CD4-positive, alpha-beta T cell (primary cell): ENCODE results near the gene CRYAA. TPM values are rescaled to one million over a fixed set of nuclear protein-coding genes. Genes with fewer than 3 reads are reported as not detected.
A peak's percentile ranks its signal among the peaks of the same experiment; 100 is the strongest.

Source experiments
- ATAC-seq: fragments of 200-7000 bp; cut with Tn5 transposase; one replicate; pipeline ENCODE4 v1.10.0; 2022; ENCODE audit warnings: mild to moderate bottlenecking; ENCODE audit not compliant: poor library complexity
- CTCF ChIA-PET: fragments of 350-600 bp; sonication (Branson Sonifier 250); formaldehyde crosslinking; loops from one replicate; lab custom pipeline; 2021; ENCODE audit warnings: antibody characterized with exemption, inconsistent platforms; lab: Charles Lee
- POLR2A ChIA-PET: fragments of 350-600 bp; sonication (Branson Sonifier 250); formaldehyde crosslinking; loops from one replicate; lab custom pipeline; 2021; ENCODE audit warnings: antibody characterized with exemption, inconsistent platforms; lab: Charles Lee
- DNase-seq, 14 experiments: peaks; one replicate each; pipeline ENCODE4 v3.0.0-alpha.2; 2013 to 2020; ENCODE audit warnings: mixed read lengths in 2 of 14
- H3K27ac ChIP-seq, 2 donors: one replicate each; pipeline versions ENCODE4 v1.5.1 to v1.7.0; 2013; ENCODE audit warnings: low read length in 2 of 2, low read depth in 1 of 2, mild to moderate bottlenecking in 1 of 2
- H3K27me3 ChIP-seq, 2 experiments: 1 replicate in 1 of 2; 2 replicates in 1 of 2; pipeline versions ENCODE4 v1.6.1 to v1.7.0; 2013; ENCODE audit warnings: low read length in 2 of 2, control low read depth in 1 of 2, mild to moderate bottlenecking in 1 of 2, moderate library complexity in 1 of 2; ENCODE audit not compliant: insufficient read depth in 2 of 2, control insufficient read depth in 1 of 2
- H3K36me3 ChIP-seq: one replicate; pipeline ENCODE4 v1.6.1; 2013; ENCODE audit warnings: low read length, control low read depth; ENCODE audit not compliant: insufficient read depth
- H3K4me1 ChIP-seq: one replicate; pipeline ENCODE4 v1.6.1; 2013; ENCODE audit warnings: low read length, control low read depth; ENCODE audit not compliant: insufficient read depth
- H3K4me3 ChIP-seq: one replicate; pipeline ENCODE4 v1.5.1; 2013; ENCODE audit warnings: mild to moderate bottlenecking, low read length, moderate library complexity
- H3K9me3 ChIP-seq, 2 experiments: 1 replicate in 1 of 2; 2 replicates in 1 of 2; pipeline versions ENCODE4 v1.6.1 to v1.7.0; 2013; ENCODE audit warnings: low read length in 2 of 2, mild to moderate bottlenecking in 2 of 2, control low read depth in 1 of 2, moderate library complexity in 1 of 2; ENCODE audit not compliant: control insufficient read depth in 1 of 2, insufficient read depth in 1 of 2
- H3K27ac Mint-ChIP-seq: one replicate; pipeline ENCODE4 v1.8.0; 2020; ENCODE audit warnings: mixed read lengths
- H3K27me3 Mint-ChIP-seq: one replicate; pipeline ENCODE4 v1.8.0; 2021; ENCODE audit warnings: mixed read lengths
- H3K36me3 Mint-ChIP-seq: one replicate; pipeline ENCODE4 v1.8.0; 2021; ENCODE audit warnings: low read depth, mixed read lengths
- H3K4me1 Mint-ChIP-seq: one replicate; pipeline ENCODE4 v1.8.0; 2021; ENCODE audit warnings: low read depth, mixed read lengths
- H3K4me3 Mint-ChIP-seq: one replicate; pipeline ENCODE4 v1.8.0; 2020; ENCODE audit warnings: mild to moderate bottlenecking, mixed read lengths
- H3K9me3 Mint-ChIP-seq: one replicate; pipeline ENCODE4 v1.8.0; 2020; ENCODE audit warnings: mixed read lengths
- intact Hi-C, 2 experiments: fragments of 100-400 bp; cut with DNase I in 1 of 2; cut with micrococcal nuclease in 1 of 2; formaldehyde crosslinking; loops; one replicate each; pipeline versions ENCODE4 v1.15.1 to v1.9.0; 2023 to 2025; cut with DNase I, micrococcal nuclease
- total RNA-seq, 174 experiments: library from RNA in 2 of 174; stranded (reverse) in 2 of 174; gene quantifications; one replicate each; pipeline ENCODE4 v1.2.3 and lab custom pipeline; 2021 to 2026
- TF ChIP-seq, protein P1 (sequence below): fragments of 200-600 bp; IDR thresholded peaks from one replicate; pipeline ENCODE4 v1.8.0; 2022; ENCODE audit warnings: antibody characterized with exemption, mild to moderate bottlenecking

CRYAA gene
- total RNA-seq, 2 experiments from 2014 or later, result not detected

DNA sequence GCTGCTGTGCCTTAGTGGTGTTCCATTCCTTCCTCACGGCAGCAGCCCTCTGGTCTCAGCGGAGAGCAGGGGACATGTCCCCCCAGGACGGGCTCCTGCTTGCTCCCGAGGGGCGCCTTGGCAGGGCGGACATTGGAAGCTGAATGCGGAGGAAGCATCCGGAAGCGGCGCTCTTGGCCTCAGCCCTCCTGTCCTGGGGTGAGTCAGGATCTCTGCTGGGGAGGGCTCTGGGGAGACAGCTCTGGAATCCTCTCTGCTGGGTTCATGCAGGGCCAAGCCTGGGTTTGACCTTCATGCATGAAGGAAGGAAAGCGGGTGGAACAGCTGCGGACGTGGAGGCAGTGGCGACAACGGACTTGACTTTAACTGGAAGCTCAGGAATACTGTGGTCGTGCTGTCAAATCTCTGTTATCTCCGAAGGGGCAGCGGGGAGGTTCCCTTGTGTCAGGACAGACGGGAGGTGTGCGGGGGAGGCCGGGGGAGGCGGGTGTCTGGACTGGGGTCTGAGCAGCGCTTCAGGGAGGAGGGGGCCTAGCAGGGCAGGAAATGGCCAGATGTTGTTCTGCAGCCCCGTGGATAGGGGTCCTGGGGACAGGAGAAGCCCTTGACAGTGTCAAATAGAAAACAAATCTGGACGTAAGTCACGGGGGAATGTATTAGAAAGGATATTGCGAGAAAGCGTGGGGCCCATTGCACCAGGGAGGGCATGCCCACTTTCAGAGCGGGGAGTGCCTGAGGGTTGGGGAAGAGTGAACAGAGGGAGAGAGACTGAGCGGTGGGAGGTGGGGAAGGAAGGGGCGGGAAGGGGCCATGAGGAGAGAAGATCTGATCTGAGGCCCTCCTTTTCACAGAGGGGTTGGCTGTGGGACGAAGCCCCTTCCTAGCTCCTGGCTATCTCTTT is 26.6 kb downstream of the CRYAA start:
- intact Hi-C loops, result no loop called here
- TF ChIP-seq, protein P1, sequence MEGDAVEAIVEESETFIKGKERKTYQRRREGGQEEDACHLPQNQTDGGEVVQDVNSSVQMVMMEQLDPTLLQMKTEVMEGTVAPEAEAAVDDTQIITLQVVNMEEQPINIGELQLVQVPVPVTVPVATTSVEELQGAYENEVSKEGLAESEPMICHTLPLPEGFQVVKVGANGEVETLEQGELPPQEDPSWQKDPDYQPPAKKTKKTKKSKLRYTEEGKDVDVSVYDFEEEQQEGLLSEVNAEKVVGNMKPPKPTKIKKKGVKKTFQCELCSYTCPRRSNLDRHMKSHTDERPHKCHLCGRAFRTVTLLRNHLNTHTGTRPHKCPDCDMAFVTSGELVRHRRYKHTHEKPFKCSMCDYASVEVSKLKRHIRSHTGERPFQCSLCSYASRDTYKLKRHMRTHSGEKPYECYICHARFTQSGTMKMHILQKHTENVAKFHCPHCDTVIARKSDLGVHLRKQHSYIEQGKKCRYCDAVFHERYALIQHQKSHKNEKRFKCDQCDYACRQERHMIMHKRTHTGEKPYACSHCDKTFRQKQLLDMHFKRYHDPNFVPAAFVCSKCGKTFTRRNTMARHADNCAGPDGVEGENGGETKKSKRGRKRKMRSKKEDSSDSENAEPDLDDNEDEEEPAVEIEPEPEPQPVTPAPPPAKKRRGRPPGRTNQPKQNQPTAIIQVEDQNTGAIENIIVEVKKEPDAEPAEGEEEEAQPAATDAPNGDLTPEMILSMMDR, result no peak
- Histone ChIP-seq H3K27ac (no peak overlapping the region), H3K9me3 (peaks cover 6 to 12% of the 10 kb centered on the region in 2 experiments), H3K4me3 (no peak overlapping the region), H3K36me3 (no peaks in the 10 kb centered on the region), H3K27me3 (peaks cover 0 to 2% of the 10 kb centered on the region in 2 experiments), H3K4me1 (peaks cover 4% of the 10 kb centered on the region)
- Mint-ChIP-seq H3K27me3 (no peaks in the 10 kb centered on the region), H3K36me3 (peaks cover 4% of the 10 kb centered on the region), H3K9me3 (peaks cover 8% of the 10 kb centered on the region), H3K4me3 (no peak overlapping the region), H3K27ac (no peak overlapping the region), H3K4me1 (no peaks in the 10 kb centered on the region)
- peak in 1 of 14 experiments; percentile 3 for DNase-seq
- CTCF ChIA-PET, result no interaction called here
- POLR2A ChIA-PET, result no interaction called here
- no peak for ATAC-seq

DNA sequence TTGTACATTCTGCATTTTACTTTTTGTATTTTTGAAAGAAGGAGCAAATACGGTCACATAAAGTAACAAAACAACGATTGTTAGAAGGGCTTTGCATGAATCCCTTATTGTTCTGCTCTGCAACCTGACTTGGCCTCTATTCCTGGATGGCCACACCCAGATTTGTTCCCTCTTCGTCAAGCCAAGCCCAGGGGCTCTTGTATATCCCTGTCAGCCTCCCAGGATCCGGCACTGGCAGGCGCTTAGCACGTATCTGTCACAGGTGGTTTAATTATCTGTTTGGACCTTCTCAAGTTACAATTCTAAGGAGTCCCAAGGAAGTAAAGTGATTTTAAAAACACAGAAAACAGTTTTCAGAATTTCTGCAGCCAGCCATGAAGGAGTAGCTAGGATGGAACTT is 28.0 kb downstream of the CRYAA start:
- peaks cover 0 to 4% of the 10 kb centered on the region in 2 experiments for H3K27me3 ChIP-seq
- no peak overlapping the region for H3K4me3 ChIP-seq
- H3K4me3 Mint-ChIP-seq, result no peak overlapping the region
- ATAC-seq (no peak), DNase-seq (no peak)
- ChIA-PET CTCF (no interaction called here), POLR2A (interaction anchor here (0.6 kb wide), 1 partner anchor 113 kb away, joined by 3 read pairs; no protein-coding TSS in a partner anchor)
- no peaks in the 10 kb centered on the region for H3K27me3 Mint-ChIP-seq
- H3K27ac ChIP-seq, result no peak overlapping the region
- H3K36me3 Mint-ChIP-seq, result peaks cover 4% of the 10 kb centered on the region
- H3K9me3 Mint-ChIP-seq, result peaks cover 9% of the 10 kb centered on the region
- no peak overlapping the region for H3K27ac Mint-ChIP-seq
- intact Hi-C loops, result no loop called here
- no peaks in the 10 kb centered on the region for H3K4me1 Mint-ChIP-seq
- peaks cover 4% of the 10 kb centered on the region for H3K4me1 ChIP-seq
- H3K9me3 ChIP-seq, result peaks cover 6 to 18% of the 10 kb centered on the region in 2 experiments
- TF ChIP-seq, protein P1, result no peak
- H3K36me3 ChIP-seq, result no peaks in the 10 kb centered on the region

DNA sequence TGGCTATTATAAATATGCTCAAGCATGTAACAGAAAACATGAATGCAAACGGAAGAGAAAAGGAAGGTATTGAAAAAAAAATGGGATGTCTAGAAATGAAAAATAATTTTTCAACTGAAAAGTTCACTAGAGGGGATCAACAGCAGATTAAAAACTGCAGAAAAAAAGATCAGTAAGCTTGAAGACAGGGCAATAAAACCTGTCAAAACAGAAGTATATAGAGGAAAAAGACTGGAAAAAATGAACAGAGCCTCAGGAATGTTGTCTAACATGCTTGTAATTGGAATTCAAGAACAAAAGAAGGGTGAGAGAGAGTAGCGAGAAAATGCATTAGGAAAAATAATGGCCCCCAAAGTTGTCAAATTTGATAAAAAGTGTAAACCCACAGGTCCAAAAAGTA is 29.6 kb downstream of the CRYAA start:
- DNase-seq (no peak), ATAC-seq (no peak)
- Mint-ChIP-seq H3K9me3 (peaks cover 11% of the 10 kb centered on the region), H3K27ac (no peak overlapping the region), H3K4me3 (no peak overlapping the region), H3K4me1 (no peaks in the 10 kb centered on the region), H3K36me3 (peaks cover 4% of the 10 kb centered on the region), H3K27me3 (no peaks in the 10 kb centered on the region)
- Histone ChIP-seq H3K9me3 (peaks cover 17 to 25% of the 10 kb centered on the region in 2 experiments), H3K36me3 (no peaks in the 10 kb centered on the region), H3K27me3 (peaks cover 0 to 4% of the 10 kb centered on the region in 2 experiments), H3K27ac (no peak overlapping the region), H3K4me3 (no peak overlapping the region), H3K4me1 (peaks cover 4% of the 10 kb centered on the region)
- TF ChIP-seq, protein P1, result no peak
- intact Hi-C loops, result no loop called here
- ChIA-PET CTCF (no interaction called here), POLR2A (no interaction called here)
